ENCODE data around the gene TPO. TPM values are rescaled to one million over a fixed set of nuclear protein-coding genes. Genes with fewer than 3 reads are reported as not detected.
"Not testable (repeated sequence)": the region's sequence is repeated elsewhere in the genome, so short reads cannot be mapped to it uniquely, and the experiment has no call there.

TPO gene
- total RNA-seq, 3 donors from 2014 or later, result 5.1 to 21.0 (median 15.1) TPM

DNA sequence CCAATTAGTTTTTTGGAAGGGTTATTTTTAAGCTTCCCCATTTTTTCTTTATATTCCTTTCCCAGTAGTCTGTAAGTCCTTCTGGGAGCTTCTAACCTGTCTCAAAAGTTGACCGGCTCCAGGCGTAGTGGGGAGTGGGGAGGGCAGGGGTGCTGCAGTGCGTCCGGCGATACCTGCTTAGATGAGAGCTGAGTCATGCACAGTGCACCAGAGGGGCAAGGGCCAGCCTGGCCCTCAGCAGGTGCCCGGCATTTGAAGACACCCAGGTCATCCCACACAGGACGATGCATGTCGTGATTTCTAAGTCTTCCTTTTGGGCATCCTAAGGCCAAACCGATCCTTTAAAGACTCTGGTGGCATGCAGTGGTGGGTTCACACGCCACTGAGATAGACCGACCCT is 73.4 kb downstream of the TPO start:
- TF ChIP-seq POLR2A (IDR thresholded peaks at IDR 0.05) (no peak), POLR2AphosphoS5 (IDR thresholded peaks at IDR 0.05) (no peak)
- TF ChIP-seq, protein P1, sequence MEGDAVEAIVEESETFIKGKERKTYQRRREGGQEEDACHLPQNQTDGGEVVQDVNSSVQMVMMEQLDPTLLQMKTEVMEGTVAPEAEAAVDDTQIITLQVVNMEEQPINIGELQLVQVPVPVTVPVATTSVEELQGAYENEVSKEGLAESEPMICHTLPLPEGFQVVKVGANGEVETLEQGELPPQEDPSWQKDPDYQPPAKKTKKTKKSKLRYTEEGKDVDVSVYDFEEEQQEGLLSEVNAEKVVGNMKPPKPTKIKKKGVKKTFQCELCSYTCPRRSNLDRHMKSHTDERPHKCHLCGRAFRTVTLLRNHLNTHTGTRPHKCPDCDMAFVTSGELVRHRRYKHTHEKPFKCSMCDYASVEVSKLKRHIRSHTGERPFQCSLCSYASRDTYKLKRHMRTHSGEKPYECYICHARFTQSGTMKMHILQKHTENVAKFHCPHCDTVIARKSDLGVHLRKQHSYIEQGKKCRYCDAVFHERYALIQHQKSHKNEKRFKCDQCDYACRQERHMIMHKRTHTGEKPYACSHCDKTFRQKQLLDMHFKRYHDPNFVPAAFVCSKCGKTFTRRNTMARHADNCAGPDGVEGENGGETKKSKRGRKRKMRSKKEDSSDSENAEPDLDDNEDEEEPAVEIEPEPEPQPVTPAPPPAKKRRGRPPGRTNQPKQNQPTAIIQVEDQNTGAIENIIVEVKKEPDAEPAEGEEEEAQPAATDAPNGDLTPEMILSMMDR (IDR thresholded peaks at IDR 0.05), result no peak
- DNase-seq (ENCODE audit: low spot score in 2 of 2), result no peak
- no peaks in the 10 kb centered on the region for H3K9me3 ChIP-seq
- H3K27ac ChIP-seq, result no peak overlapping the region
- intact Hi-C loops (cut with DNase I; ENCODE audit: low total_unique reads), result no loop called here
- H3K27me3 ChIP-seq, result peaks cover 0 to 2% of the 10 kb centered on the region in 2 donors
- H3K4me3 ChIP-seq, result no peak overlapping the region
- no peaks in the 10 kb centered on the region for H3K36me3 ChIP-seq
- no peaks in the 10 kb centered on the region for H3K4me1 ChIP-seq

DNA sequence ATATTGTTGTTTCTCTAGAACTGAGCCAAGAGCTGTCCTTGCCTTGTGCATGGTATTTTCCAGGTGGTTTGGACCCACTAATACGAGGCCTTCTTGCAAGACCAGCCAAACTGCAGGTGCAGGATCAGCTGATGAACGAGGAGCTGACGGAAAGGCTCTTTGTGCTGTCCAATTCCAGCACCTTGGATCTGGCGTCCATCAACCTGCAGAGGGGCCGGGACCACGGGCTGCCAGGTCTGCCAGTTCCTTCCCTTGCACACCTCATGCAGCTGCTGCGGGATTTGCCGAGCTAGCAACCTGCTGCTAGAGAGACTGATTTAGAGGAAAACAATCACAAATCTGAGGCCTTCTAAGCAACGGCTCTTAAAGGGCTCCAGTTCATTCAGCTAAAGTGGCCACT is 74.5 kb downstream of the TPO start:
- Histone ChIP-seq H3K36me3 (no peaks in the 10 kb centered on the region), H3K4me1 (no peaks in the 10 kb centered on the region), H3K9me3 (no peaks in the 10 kb centered on the region), H3K27me3 (no peaks in the 10 kb centered on the region), H3K4me3 (no peak overlapping the region), H3K27ac (no peak overlapping the region)
- intact Hi-C loops (cut with DNase I; ENCODE audit: low total_unique reads), result no loop called here
- TF ChIP-seq POLR2A (IDR thresholded peaks at IDR 0.05), result no peak
- TF ChIP-seq POLR2AphosphoS5 (IDR thresholded peaks at IDR 0.05), result no peak
- TF ChIP-seq, protein P1 (IDR thresholded peaks at IDR 0.05), result no peak
- DNase-seq (ENCODE audit: low spot score in 2 of 2), result no peak

DNA sequence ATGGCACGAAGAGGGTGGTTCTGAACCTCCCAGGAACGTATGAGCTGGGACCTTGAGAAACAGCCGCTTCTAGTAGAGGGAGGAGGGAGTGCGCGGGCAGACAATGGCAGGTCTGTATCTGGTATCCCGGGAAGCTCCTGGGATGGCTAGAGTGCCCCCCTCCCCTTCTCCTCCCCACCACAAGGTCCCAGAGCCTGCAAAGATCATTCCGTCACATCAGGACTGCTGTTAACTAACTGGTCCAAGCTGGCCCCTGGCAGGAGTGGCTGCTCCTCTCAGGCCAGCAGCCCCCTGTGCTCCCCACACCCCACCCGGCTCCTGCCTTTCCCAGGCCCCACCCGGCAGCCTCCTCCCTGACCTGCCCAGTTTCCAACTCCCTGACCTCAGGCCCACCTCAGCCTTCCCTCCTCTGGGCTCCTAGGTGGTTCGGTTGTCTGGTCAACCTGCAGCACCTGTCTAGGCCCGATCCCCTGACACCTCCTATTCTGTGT is 75.0 kb downstream of the TPO start:
- Histone ChIP-seq H3K27ac (no peak overlapping the region), H3K4me3 (no peak overlapping the region), H3K4me1 (no peaks in the 10 kb centered on the region), H3K9me3 (no peaks in the 10 kb centered on the region), H3K27me3 (no peaks in the 10 kb centered on the region), H3K36me3 (no peaks in the 10 kb centered on the region)
- DNase-seq (ENCODE audit: low spot score in 2 of 2), result no peak
- no peak for TF ChIP-seq POLR2AphosphoS5 (IDR thresholded peaks at IDR 0.05)
- TF ChIP-seq, protein P1 (IDR thresholded peaks at IDR 0.05), result no peak
- TF ChIP-seq POLR2A (IDR thresholded peaks at IDR 0.05), result no peak
- intact Hi-C loops (cut with DNase I; ENCODE audit: low total_unique reads), result no loop called here

DNA sequence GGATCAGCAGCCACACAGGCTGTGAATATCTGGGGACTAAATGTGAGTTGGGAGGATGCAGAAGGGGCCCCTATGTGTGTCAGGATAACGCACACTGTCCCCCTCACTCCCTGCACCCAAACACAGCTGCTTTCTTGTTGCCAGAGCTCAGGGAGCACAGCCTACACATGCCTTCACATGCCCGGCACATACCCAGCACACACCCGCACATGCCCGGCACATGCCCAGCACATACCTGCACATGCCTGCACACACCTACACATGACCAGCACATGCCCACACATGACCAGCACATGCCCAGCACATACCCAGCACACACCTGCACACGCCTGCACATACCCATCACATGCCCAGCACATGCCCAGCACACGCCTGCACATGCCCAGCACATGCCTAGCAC is 75.6 kb downstream of the TPO start:
- intact Hi-C loops (cut with DNase I; ENCODE audit: low total_unique reads), result no loop called here
- no peak overlapping the region for H3K4me3 ChIP-seq
- TF ChIP-seq, protein P1 (IDR thresholded peaks at IDR 0.05), result no peak
- TF ChIP-seq POLR2AphosphoS5 (IDR thresholded peaks at IDR 0.05), result no peak
- TF ChIP-seq POLR2A (IDR thresholded peaks at IDR 0.05), result no peak
- H3K36me3 ChIP-seq, result no peaks in the 10 kb centered on the region
- H3K4me1 ChIP-seq, result no peaks in the 10 kb centered on the region
- no peaks in the 10 kb centered on the region for H3K9me3 ChIP-seq
- H3K27me3 ChIP-seq, result no peaks in the 10 kb centered on the region
- peak in 1 of 2 donors; percentile 35 for DNase-seq (ENCODE audit: low spot score in 2 of 2)
- no peak overlapping the region for H3K27ac ChIP-seq

DNA sequence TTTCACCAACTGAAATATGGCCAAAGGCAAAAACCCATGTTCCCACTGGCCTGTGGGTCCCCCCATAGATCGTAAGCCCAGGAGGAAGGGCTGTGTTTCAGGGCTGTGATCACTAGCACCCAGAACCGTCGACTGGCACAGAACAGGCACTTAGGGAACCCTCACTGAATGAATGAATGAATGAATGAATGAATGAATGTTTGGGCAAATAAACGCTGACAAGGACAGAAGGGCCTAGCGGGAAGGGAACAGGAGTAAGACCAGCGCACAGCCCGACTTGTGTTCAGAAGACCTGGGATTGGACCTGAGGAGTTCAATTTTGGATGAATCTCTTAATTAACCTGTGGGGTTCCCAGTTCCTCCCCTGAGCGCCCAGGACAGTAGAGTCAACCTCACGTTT is 76.2 kb downstream of the TPO start:
- intact Hi-C loops (cut with DNase I; ENCODE audit: low total_unique reads), result no loop called here
- Histone ChIP-seq H3K4me1 (no peaks in the 10 kb centered on the region), H3K9me3 (no peaks in the 10 kb centered on the region), H3K27me3 (no peaks in the 10 kb centered on the region), H3K36me3 (no peaks in the 10 kb centered on the region), H3K4me3 (no peak overlapping the region), H3K27ac (no peak overlapping the region)
- peak in 1 of 2 donors; percentile 10 for DNase-seq (ENCODE audit: low spot score in 2 of 2)
- TF ChIP-seq POLR2A (IDR thresholded peaks at IDR 0.05) (no peak), POLR2AphosphoS5 (IDR thresholded peaks at IDR 0.05) (no peak)
- TF ChIP-seq, protein P1 (IDR thresholded peaks at IDR 0.05), result no peak

DNA sequence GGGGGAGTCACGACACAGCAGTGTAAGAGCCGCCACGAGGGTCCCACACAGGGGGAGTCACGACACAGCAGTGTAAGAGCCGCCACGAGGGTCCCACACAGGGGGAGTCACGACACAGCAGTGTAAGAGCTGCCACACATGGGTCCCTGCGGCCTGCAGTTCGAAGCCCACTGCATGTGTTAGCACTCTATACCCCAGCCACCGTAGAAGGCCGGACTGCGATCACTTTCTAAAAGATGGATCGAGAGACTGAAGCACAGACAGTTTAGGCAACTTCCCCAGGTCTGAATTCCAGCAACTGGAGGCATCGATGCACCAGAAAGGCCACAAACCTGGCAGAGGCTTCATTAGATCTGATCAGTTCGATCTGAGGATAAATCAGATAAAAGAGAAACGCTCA is 77.1 kb downstream of the TPO start:
- H3K27me3 ChIP-seq; intact Hi-C loops (cut with DNase I; ENCODE audit: low total_unique reads); H3K27ac ChIP-seq; H3K9me3 ChIP-seq; H3K36me3 ChIP-seq; DNase-seq (ENCODE audit: low spot score in 2 of 2); H3K4me3 ChIP-seq; H3K4me1 ChIP-seq: not testable (repeated sequence)
